ENCODE measurements around the gene PRKCI.
"Not testable (repeated sequence)": the region's sequence is repeated elsewhere in the genome, so short reads cannot be mapped to it uniquely, and the experiment has no call there.

The PRKCI gene

GRCh38 chr3:170296703-170297102, 74.5 kb downstream of the PRKCI start:
- no peak for DNase-seq (ENCODE audit: low spot score)

GRCh38 chr3:170301405-170301804, 79.2 kb downstream of the PRKCI start:
- DNase-seq (ENCODE audit: low spot score) = no peak

GRCh38 chr3:170302008-170302407, 79.8 kb downstream of the PRKCI start:
- DNase-seq (ENCODE audit: low spot score) = no peak

- DNase-seq (ENCODE audit: low spot score) = no peak
These were observed 83.8 kb downstream of the PRKCI start for GRCh38 chr3:170306015-170306414.

- DNase-seq (ENCODE audit: low spot score) = no peak
These were observed 85.6 kb downstream of the PRKCI start for GRCh38 chr3:170307671-170308405.

- no peak for DNase-seq (ENCODE audit: low spot score)
These were observed 86.8 kb downstream of the PRKCI start for GRCh38 chr3:170309046-170309445.

GRCh38 chr3:170317954-170318353, 95.7 kb downstream of the PRKCI start:
- DNase-seq (ENCODE audit: low spot score) = no peak

- no peak for DNase-seq (ENCODE audit: low spot score)
These were observed 98.4 kb downstream of the PRKCI start for GRCh38 chr3:170320461-170321121.

- DNase-seq (ENCODE audit: low spot score) = peak; percentile 31
These were observed 99.3 kb downstream of the PRKCI start for GRCh38 chr3:170321321-170322034.

- no peak for DNase-seq (ENCODE audit: low spot score)
These were observed 100.5 kb downstream of the PRKCI start for GRCh38 chr3:170322566-170323269.

GRCh38 chr3:170323331-170323730, 101.1 kb downstream of the PRKCI start:
- DNase-seq (ENCODE audit: low spot score) = no peak

- DNase-seq (ENCODE audit: low spot score) = no peak
These were observed 102.7 kb downstream of the PRKCI start for GRCh38 chr3:170324962-170325361.

- no peak for DNase-seq (ENCODE audit: low spot score)
These were observed 105.0 kb downstream of the PRKCI start for GRCh38 chr3:170327040-170327808.

GRCh38 chr3:170327868-170328548, 105.8 kb downstream of the PRKCI start:
- DNase-seq (ENCODE audit: low spot score) = not testable (repeated sequence)

GRCh38 chr3:170330366-170330765, 108.1 kb downstream of the PRKCI start:
- no peak for DNase-seq (ENCODE audit: low spot score)

GRCh38 chr3:170331143-170331542, 108.9 kb downstream of the PRKCI start:
- no peak for DNase-seq (ENCODE audit: low spot score)

GRCh38 chr3:170337420-170337819, 115.2 kb downstream of the PRKCI start:
- no peak for DNase-seq (ENCODE audit: low spot score)

GRCh38 chr3:170338690-170339340, 116.6 kb downstream of the PRKCI start:
- DNase-seq (ENCODE audit: low spot score) = no peak

GRCh38 chr3:170342273-170342672, 120.0 kb downstream of the PRKCI start:
- not testable (repeated sequence) for DNase-seq (ENCODE audit: low spot score)

- not testable (repeated sequence) for DNase-seq (ENCODE audit: low spot score)
These were observed 121.6 kb downstream of the PRKCI start for GRCh38 chr3:170343859-170344258.
